Endothelial cell of umbilical vein (primary cell): Measurements from ENCODE around the gene LRSAM1.

Experiments used
- EZH2 ChIP-seq: IDR thresholded peaks from 2 replicates; pipeline ENCODE4 v1.6.1; 2012; ENCODE audit warnings: borderline replicate concordance, low read depth, mild to moderate bottlenecking, moderate library complexity, low read length, inconsistent platforms; ENCODE audit not compliant: severe bottlenecking
- GATA2 ChIP-seq: IDR thresholded peaks from 2 replicates; pipeline ENCODE4 v1.7.0; 2011; ENCODE audit warnings: low read depth, mild to moderate bottlenecking, moderate library complexity, mixed read lengths, low read length; ENCODE audit not compliant: insufficient read length, insufficient read depth
- JUN ChIP-seq: IDR thresholded peaks from 2 replicates; pipeline ENCODE4 v1.6.1; 2011; ENCODE audit warnings: borderline replicate concordance, low read depth; ENCODE audit not compliant: insufficient read length, insufficient read depth
- MYC ChIP-seq: IDR thresholded peaks from one replicate; pipeline ENCODE4 v1.6.1; 2011; ENCODE audit warnings: mild to moderate bottlenecking, low read depth, low read length
- POLR2A ChIP-seq: IDR thresholded peaks from 2 replicates; pipeline ENCODE4 v1.6.1; 2012; ENCODE audit warnings: low read depth, mild to moderate bottlenecking, control low read depth, low read length
- POLR2AphosphoS5 ChIP-seq: IDR thresholded peaks from 2 replicates; pipeline ENCODE4 v1.6.1; 2012; ENCODE audit warnings: low read depth, mild to moderate bottlenecking, control low read depth, low read length, moderate library complexity; ENCODE audit not compliant: insufficient read depth
- TF ChIP-seq, protein P1 (sequence below), 2 donors: IDR thresholded peaks; 1 replicate in 1 of 2; 2 replicates in 1 of 2; pipeline ENCODE4 v1.5.1; 2011; ENCODE audit warnings: low read length in 2 of 2, mild to moderate bottlenecking in 2 of 2, moderate library complexity in 2 of 2, control low read depth in 1 of 2, inconsistent platforms in 1 of 2, low read depth in 1 of 2; ENCODE audit not compliant: insufficient read depth in 1 of 2; ENCODE audit errors: extremely low read depth in 1 of 2
- TF ChIP-seq, protein P2 (sequence below): IDR thresholded peaks from 2 replicates; pipeline ENCODE4 v1.6.1; 2011; ENCODE audit not compliant: insufficient read depth, insufficient read length

DNA sequence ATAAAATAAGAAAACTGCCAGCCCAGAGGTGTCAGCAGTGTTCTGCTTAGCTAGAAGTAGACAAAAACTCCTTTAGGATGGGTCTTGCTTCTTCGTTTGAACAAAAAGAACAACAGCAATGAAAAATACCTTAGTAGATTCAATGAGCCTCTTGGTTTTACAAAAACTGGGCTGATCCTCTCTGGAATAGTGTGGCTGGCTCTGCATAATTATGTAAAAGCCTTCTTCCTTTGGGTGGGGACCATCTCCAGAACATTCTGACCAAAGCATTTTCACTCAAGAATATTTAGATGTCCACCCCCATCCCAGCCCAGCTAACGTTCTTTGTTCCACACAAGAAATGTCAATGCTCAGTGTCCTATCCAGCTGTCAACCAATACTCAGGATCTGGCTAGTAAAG, 63.2 kb downstream of the LRSAM1 start:
- TF ChIP-seq EZH2 (no peak), POLR2A (no peak), POLR2AphosphoS5 (no peak), MYC (no peak), JUN (no peak), GATA2 (no peak)
- TF ChIP-seq, protein P1, sequence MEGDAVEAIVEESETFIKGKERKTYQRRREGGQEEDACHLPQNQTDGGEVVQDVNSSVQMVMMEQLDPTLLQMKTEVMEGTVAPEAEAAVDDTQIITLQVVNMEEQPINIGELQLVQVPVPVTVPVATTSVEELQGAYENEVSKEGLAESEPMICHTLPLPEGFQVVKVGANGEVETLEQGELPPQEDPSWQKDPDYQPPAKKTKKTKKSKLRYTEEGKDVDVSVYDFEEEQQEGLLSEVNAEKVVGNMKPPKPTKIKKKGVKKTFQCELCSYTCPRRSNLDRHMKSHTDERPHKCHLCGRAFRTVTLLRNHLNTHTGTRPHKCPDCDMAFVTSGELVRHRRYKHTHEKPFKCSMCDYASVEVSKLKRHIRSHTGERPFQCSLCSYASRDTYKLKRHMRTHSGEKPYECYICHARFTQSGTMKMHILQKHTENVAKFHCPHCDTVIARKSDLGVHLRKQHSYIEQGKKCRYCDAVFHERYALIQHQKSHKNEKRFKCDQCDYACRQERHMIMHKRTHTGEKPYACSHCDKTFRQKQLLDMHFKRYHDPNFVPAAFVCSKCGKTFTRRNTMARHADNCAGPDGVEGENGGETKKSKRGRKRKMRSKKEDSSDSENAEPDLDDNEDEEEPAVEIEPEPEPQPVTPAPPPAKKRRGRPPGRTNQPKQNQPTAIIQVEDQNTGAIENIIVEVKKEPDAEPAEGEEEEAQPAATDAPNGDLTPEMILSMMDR (IDR thresholded peaks at IDR 0.05; ENCODE audit: extremely low read depth in 1 of 2, insufficient read depth in 1 of 2, low read depth in 1 of 2, low read length in 2 of 2) = no peak
- TF ChIP-seq, protein P2, sequence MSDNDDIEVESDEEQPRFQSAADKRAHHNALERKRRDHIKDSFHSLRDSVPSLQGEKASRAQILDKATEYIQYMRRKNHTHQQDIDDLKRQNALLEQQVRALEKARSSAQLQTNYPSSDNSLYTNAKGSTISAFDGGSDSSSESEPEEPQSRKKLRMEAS = no peak
